A549 treated with CORT108297 at 1 μM for 4 hours (cell line): Measurements from ENCODE around the gene COQ10A. TPM values are rescaled to one million over a fixed set of nuclear protein-coding genes. Genes with fewer than 3 reads are reported as not detected.

Experiments used
- total RNA-seq: library from RNA; stranded (reverse); fragments of 200-300 nt; extraction: Qiagen RNA extraction; gene quantifications from 5 replicates; pipeline ENCODE4 v1.2.3, GENCODE V29; 2022

COQ10A gene
- 16.9 to 19.6 TPM (median 18.6 TPM) in 5 replicates for total RNA-seq

GRCh38 chr12:56266693-56267442 lies at the start of gene COQ10A:
COQ10A (plus strand) TSS chr12:56266942; CDS start chr12:56267119, 177 bp downstream.

GRCh38 chr12:56221757-56222530 lies 44.8 kb upstream of the COQ10A start, which contains the start of gene RNF41:
RNF41 (minus strand) TSS chr12:56221922; CDS start chr12:56214047, 7,875 bp downstream.

GRCh38 chr12:56224102-56224701 lies 42.5 kb upstream of the COQ10A start, which contains the start of gene NABP2:
NABP2 (plus strand) TSS chr12:56224342; CDS start chr12:56224857, 515 bp downstream.

GRCh38 chr12:56229916-56230431 lies 36.8 kb upstream of the COQ10A start, which contains the start of gene SLC39A5:
SLC39A5 (plus strand) TSS chr12:56230051; CDS start chr12:56231275, 1,224 bp downstream.

GRCh38 chr12:56258068-56258819 lies 8.5 kb upstream of the COQ10A start, which contains the start of gene ANKRD52:
ANKRD52 (minus strand) TSS chr12:56258384; CDS start chr12:56258269, 115 bp downstream.

GRCh38 chr12:56299853-56300643 lies 33.3 kb downstream of the COQ10A start, which contains the start of gene CS:
CS (minus strand) TSS chr12:56300330; CDS start chr12:56300201, 129 bp downstream.

GRCh38 chr12:56315622-56316473 lies 49.1 kb downstream of the COQ10A start, which contains the start of gene CNPY2:
CNPY2 (minus strand) TSS chr12:56315988; CDS start chr12:56315217, 771 bp downstream.

Other genes with a start within 250 kb of the COQ10A start
- gene IKZF4, start 245.9 kb upstream of the COQ10A start, total RNA-seq = 1.9 to 3.6 TPM (median 2.2 TPM) in 5 replicates
- gene RPS26, start 225.0 kb upstream of the COQ10A start, total RNA-seq = 654 to 868 TPM (median 725 TPM) in 5 replicates
- gene ERBB3, start 186.8 kb upstream of the COQ10A start, total RNA-seq = 1.0 to 1.8 TPM (median 1.6 TPM) in 5 replicates
- gene PA2G4, start 162.4 kb upstream of the COQ10A start, total RNA-seq = 281 to 362 TPM (median 303 TPM) in 5 replicates
- 4,645 to 5,946 TPM (median 5,878 TPM) in 5 replicates for gene RPL41, start 150.3 kb upstream of the COQ10A start, total RNA-seq
- gene ZC3H10, start 148.7 kb upstream of the COQ10A start, total RNA-seq = 2.2 to 3.5 TPM (median 3.0 TPM) in 5 replicates
- gene ESYT1, start 138.7 kb upstream of the COQ10A start, total RNA-seq = 61.9 to 73.2 TPM (median 68.2 TPM) in 5 replicates
- gene MYL6B, start 114.4 kb upstream of the COQ10A start, total RNA-seq = 70.7 to 88.4 TPM (median 84.6 TPM) in 5 replicates
- 2,099 to 2,877 TPM (median 2,163 TPM) in 5 replicates for gene MYL6, start 108.6 kb upstream of the COQ10A start, total RNA-seq
- gene SMARCC2, start 77.5 kb upstream of the COQ10A start, total RNA-seq = 29.0 to 40.5 TPM (median 39.1 TPM) in 5 replicates
- 19.2 to 26.8 TPM (median 25.5 TPM) in 5 replicates for gene RNF41, start 45.0 kb upstream of the COQ10A start, total RNA-seq
- gene NABP2, start 42.6 kb upstream of the COQ10A start, total RNA-seq = 55.2 to 63.7 TPM (median 60.3 TPM) in 5 replicates
- 0.09 TPM in 2 of 5 replicates, not detected in the others for gene SLC39A5, start 36.9 kb upstream of the COQ10A start, total RNA-seq
- 36.1 to 51.0 TPM (median 50.0 TPM) in 5 replicates for gene ANKRD52, start 8.6 kb upstream of the COQ10A start, total RNA-seq
- gene CS, start 33.4 kb downstream of the COQ10A start, total RNA-seq = 143 to 171 TPM (median 150 TPM) in 5 replicates
- 120 to 150 TPM (median 144 TPM) in 5 replicates for gene CNPY2, start 49.0 kb downstream of the COQ10A start, total RNA-seq
- gene PAN2, start 67.1 kb downstream of the COQ10A start, total RNA-seq = 16.2 to 19.1 TPM (median 17.9 TPM) in 5 replicates
- 0.35 to 1.0 TPM (median 0.57 TPM) in 5 replicates for gene IL23A, start 71.9 kb downstream of the COQ10A start, total RNA-seq
- gene STAT2, start 93.2 kb downstream of the COQ10A start, total RNA-seq = 11.8 to 15.2 TPM (median 12.7 TPM) in 5 replicates
- gene APOF, start 95.9 kb downstream of the COQ10A start, total RNA-seq = not detected in 5 replicates
- 33.5 to 41.0 TPM (median 36.6 TPM) in 5 replicates for gene TIMELESS, start 182.5 kb downstream of the COQ10A start, total RNA-seq
- 0.12 TPM in 1 of 5 replicates, not detected in the others for gene MIP, start 187.7 kb downstream of the COQ10A start, total RNA-seq
- gene SPRYD4, start 201.6 kb downstream of the COQ10A start, total RNA-seq = 1.8 to 2.1 TPM (median 2.0 TPM) in 5 replicates
- 0.06 to 0.22 TPM (median 0.12 TPM) in 5 replicates for gene GLS2, start 221.2 kb downstream of the COQ10A start, total RNA-seq